KBM-7 (cell line): Measurements from ENCODE around the gene CARD11.
"Not testable (repeated sequence)": the region's sequence is repeated elsewhere in the genome, so short reads cannot be mapped to it uniquely, and the experiment has no call there.

Experiments used
- DNase-seq: peaks from one replicate; pipeline ENCODE4 v3.0.0-alpha.2; 2015
- in situ Hi-C: fragments of 300-500 bp; cut with MboI; formaldehyde crosslinking; loops from 2 replicates; pipeline ENCODE4 v1.14.3; 2020; ENCODE audit warnings: low sequenced_read_pairs, low pct_unique_long_range_greater_than_20kb, mixed read lengths

The CARD11 gene

DNA sequence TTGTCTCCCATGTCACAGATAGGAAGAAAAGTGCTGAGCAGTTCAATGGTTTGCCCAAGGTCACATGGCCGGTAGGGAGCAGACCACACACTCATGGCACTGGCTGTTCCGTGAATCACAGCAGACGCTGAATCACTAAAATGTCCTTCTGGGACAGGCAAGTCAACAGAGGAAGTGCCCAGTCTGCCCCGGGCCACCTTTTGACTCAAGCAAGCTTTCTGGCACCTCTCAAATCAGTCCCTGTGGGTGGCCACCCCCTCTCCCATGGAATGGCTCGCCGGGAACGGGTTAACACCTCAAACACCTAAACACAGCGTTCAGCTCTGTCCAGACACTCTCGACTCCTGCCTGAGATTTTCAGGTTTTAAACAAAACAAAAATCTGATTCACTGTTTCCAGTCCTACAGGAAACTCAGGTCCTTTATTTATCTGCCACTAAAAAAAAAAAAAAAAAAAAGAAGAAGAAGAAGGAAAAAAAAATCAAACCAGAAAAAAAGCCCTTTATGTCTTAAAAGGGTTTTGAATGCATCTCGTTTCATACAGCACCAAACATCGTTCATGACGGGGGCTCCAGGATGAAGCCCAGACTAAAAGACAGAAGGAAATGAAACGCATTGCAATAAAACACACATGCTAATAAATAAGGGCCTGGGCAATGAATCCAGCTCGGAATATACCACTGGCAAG is 15.5 kb downstream of the CARD11 start:
- in situ Hi-C loops: no loop called here

DNA sequence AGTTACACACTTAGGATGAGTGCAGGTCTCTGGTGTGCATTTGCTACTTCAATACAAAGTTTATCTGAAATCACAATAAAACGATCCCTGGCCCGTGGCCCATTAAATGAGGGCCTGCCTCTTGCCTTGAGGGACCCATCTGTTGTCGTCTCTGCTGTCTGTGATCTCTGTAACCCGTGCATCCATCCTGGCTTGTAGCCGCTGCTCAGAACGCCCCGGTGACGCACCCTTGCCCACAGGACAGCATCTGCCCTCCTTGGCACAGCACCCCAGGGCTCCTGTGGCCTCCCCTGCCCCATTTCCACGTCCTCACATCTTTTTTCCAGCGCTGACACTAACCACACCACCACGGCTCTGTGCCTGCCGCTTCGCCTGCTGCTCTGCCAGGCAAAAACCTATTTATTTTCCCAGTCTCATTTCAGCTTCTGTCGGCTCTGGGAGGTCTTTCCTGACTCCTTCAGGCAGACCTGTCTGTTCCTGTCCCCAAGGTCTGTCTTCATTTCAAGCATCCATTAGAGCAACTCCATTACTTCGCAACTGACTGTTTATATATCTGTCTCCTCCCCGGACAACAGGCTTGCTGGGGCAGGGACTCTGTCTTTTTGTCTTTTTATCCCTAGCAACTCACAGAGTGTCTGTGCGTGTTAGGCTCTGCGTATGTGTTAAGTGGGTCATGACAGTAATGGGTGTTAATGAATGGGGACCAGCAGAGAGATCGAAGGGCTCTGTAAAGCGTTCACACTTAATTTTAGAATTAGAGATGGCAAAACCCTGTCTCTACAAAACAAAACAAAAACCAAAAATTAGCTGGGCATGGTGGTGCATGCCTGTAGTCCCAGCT is 16.4 kb downstream of the CARD11 start:
- in situ Hi-C loops: no loop called here
- no peak for DNase-seq

More for the DNA sequence above, 15.5 kb downstream of the CARD11 start:
- DNase-seq: no peak

DNA sequence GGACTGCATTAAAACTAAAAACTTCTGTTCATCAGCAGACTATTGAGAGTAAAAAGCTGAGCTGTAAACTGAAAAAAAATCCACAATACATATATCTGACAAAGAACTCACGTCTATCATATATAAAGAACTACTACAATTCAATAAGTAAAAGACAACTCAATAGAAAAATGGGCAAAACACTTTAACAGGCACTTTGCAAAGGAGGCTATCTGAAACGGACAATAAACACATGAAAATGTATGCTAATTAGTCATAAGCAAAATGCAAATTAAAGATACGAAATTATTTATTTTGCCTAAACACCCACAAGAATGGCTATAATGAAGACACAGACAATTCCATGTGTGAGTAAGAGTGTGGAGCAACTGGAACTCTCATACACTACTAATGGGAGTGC is 18.1 kb downstream of the CARD11 start:
- DNase-seq: no peak

GRCh38 chr7:3021825-3022224 is 21.8 kb downstream of the CARD11 start:
- in situ Hi-C loops: no loop called here
- no peak for DNase-seq

More for the DNA sequence above, 18.1 kb downstream of the CARD11 start:
- in situ Hi-C loops: no loop called here

GRCh38 chr7:3021224-3021623 is 22.4 kb downstream of the CARD11 start:
- in situ Hi-C loops, DNase-seq: not testable (repeated sequence)

DNA sequence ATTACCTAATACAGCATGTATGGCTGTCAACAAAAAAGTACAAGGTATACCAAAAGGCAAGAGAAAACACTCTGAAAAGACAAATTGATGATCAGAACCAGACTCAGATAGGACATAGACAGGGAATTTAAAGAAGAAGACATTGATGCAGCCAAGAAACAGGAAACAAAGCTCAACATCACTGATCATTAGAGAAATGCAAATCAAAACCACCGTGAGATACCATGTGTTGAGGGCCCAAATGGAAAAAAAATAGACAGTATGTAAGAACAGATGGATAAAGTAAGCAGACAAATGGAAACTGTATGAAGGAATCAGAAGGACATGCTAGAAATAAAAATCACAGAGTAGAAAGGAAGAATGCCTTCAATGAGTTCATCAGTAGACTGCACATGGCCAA is 23.3 kb downstream of the CARD11 start:
- in situ Hi-C loops: no loop called here

GRCh38 chr7:3019801-3020200 is 23.9 kb downstream of the CARD11 start:
- DNase-seq: no peak

More for the DNA sequence above, 23.3 kb downstream of the CARD11 start:
- DNase-seq: no peak

GRCh38 chr7:3013975-3014792 is 29.5 kb downstream of the CARD11 start:
- in situ Hi-C loops: no loop called here
- DNase-seq: no peak

More at GRCh38 chr7:3019801-3020200, 23.9 kb downstream of the CARD11 start:
- in situ Hi-C loops: no loop called here

GRCh38 chr7:3011211-3011852 is 32.3 kb downstream of the CARD11 start:
- in situ Hi-C loops: no loop called here
- no peak for DNase-seq

GRCh38 chr7:3010161-3010560 is 33.5 kb downstream of the CARD11 start:
- no peak for DNase-seq

GRCh38 chr7:3009086-3009485 is 34.6 kb downstream of the CARD11 start:
- in situ Hi-C loops: no loop called here
- DNase-seq: no peak

More at GRCh38 chr7:3010161-3010560, 33.5 kb downstream of the CARD11 start:
- in situ Hi-C loops: no loop called here

DNA sequence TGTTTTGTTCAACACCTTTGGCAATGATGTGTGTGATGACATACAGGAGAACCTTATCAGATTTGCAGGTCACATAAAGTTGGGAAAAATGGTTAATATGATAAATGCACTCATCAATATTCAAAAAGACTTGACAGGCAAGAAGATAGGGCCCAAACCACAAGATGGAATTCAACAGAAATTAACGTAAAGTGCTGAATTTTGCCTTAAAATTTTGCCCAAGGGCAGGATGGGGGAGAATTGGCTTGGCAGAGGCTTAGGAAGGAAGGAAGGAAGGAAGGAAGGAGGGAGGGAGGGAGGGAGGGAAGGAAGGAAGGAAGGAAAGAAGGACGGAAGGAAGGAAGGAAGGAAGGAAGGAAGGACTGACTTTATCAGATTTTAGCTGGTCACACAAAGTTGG is 35.3 kb downstream of the CARD11 start:
- in situ Hi-C loops: no loop called here
- no peak for DNase-seq

GRCh38 chr7:3007696-3008095 is 36.0 kb downstream of the CARD11 start:
- in situ Hi-C loops: no loop called here
- DNase-seq: no peak

DNA sequence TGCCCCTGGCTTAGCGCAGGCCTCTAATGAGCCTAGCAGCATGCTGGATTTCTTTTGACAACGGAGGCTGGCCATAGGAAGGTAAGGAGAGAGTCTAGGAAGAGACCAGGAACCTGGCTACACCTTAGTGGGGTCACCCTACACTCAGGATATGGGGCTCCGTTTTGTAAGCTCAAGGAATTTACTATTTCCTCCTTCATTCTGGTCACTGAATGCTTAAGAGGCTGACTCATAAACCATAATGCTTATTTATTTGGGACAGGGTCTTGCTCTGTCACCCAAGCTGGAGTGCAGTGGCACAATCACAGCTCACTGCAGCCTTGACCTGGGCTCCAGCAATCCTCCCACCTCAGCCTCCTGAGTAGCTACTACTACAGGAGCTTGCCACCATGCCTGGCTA is 38.4 kb downstream of the CARD11 start:
- in situ Hi-C loops: no loop called here
- DNase-seq: no peak

GRCh38 chr7:3003936-3004335 is 39.7 kb downstream of the CARD11 start:
- no peak for DNase-seq

DNA sequence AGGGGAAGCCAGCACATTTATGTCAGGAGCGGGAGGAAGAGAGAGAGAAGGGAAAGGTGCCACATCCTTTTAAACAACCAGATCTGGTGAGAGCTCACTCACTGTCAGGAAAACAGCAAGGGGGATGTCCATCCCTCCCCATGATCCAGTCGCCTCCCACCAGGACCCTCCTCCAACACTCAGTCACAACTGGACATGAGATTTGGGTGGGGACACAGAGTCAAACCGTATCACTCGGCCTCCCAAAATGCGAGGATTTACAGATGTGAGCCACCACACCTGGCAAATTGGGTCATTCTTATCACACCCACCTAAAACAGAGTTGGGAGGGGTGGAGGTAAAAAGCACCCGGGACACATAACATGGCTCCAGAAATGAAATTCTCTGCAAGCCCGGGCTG is 41.0 kb downstream of the CARD11 start:
- DNase-seq: no peak
- in situ Hi-C loops: no loop called here

More at GRCh38 chr7:3003936-3004335, 39.7 kb downstream of the CARD11 start:
- in situ Hi-C loops: no loop called here

- in situ Hi-C loops: no loop called here
- DNase-seq: no peak
Observed at GRCh38 chr7:3000566-3000965, 43.1 kb downstream of the CARD11 start.

GRCh38 chr7:2999078-2999500 is 44.6 kb downstream of the CARD11 start:
- DNase-seq: no peak
- in situ Hi-C loops: no loop called here

GRCh38 chr7:2997014-2997413 is 46.7 kb downstream of the CARD11 start:
- in situ Hi-C loops: no loop called here
- no peak for DNase-seq
